ENCODE measurements around the gene TMEM38A. TPM values are rescaled to one million over a fixed set of nuclear protein-coding genes. Genes with fewer than 3 reads are reported as not detected.

TMEM38A gene
- total RNA-seq, 1 experiment from 2014 or later, result 12.9 TPM

DNA sequence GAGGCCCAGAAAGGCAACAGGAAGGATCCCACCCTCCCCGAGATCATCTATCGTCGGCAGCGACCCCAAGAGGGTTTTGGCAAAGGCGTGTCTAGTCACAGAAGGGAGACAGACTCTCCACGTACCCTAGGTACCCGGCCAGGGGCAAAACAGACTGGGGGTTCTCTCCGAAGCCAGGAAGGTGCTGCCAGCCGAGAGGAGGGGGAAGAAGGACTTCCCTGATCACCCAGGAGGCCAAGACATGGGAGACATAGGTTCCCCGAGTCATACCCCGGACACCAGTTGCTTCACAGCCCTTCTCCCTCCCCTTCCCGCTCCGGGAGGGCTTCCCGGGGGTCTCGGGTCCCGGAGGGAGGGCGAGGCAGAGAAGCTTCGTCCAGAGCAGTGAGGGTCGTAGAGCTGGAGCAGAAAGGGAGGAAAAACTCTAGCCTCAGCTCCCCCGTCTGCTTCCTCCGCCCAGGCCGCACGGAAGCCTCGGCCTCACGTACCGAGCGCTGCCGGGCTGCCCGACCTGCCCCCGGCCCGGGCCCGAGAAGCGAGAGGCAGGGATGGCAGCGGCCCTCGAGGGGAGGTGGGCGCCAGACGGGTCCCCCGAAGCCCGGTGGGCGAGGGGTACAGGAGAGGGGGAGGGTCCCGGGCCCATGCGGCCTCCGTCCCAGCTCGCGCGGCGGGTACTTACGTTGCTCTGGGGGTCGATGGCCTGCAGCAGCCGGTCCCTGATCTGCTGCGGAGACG lies 33.6 kb upstream of the TMEM38A start:
- no peaks in the 10 kb centered on the region for H3K9me2 ChIP-seq (replicated peaks; ENCODE audit: insufficient read depth, low read length)
- peaks cover 23% of the 10 kb centered on the region for H3K36me3 ChIP-seq (ENCODE audit: insufficient read depth, low read length)
- peak overlapping the region; percentile 74 for H3K27ac ChIP-seq (ENCODE audit: low read length)
- no peak overlapping the region for H2AFZ ChIP-seq (ENCODE audit: low read length)
- no peaks in the 10 kb centered on the region for H3K27me3 ChIP-seq (ENCODE audit: low read length)
- peak overlapping the region; percentile 87 for H3K4me2 ChIP-seq (ENCODE audit: low read depth, low read length, poor library complexity, severe bottlenecking)
- H3K4me1 ChIP-seq (ENCODE audit: low read length), result peaks cover 64% of the 10 kb centered on the region
- H3K79me2 ChIP-seq (ENCODE audit: low read length), result peaks cover 59% of the 10 kb centered on the region
- DNase-seq, result peak; percentile 66
- peak overlapping the region; percentile 98 for H3K9ac ChIP-seq (ENCODE audit: low read length)
- peak overlapping the region; percentile 97 for H3K4me3 ChIP-seq (ENCODE audit: low read length)
- H3K9me3 ChIP-seq (ENCODE audit: low read length), result no peaks in the 10 kb centered on the region
- peaks cover 50% of the 10 kb centered on the region for H4K20me1 ChIP-seq (ENCODE audit: insufficient read depth, low read depth, low read length)

DNA sequence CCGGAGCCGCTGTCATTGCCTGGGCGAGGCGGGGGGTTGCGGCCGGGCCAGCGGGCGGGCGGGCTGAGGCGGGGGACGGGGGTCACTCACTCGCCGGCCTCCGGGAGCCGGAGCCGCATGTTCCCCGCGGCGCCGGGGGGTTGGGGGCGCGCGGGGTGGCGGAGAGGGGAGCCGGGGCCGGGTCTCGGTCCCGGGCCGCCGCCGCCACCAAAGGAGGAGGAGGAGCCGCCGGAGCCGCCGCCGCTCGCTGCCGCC lies 33.1 kb upstream of the TMEM38A start:
- Histone ChIP-seq H3K4me2 (ENCODE audit: low read depth, low read length, poor library complexity, severe bottlenecking) (peak overlapping the region; percentile 87), H3K27ac (ENCODE audit: low read length) (peak overlapping the region; percentile 74), H3K4me1 (ENCODE audit: low read length) (peaks cover 59% of the 10 kb centered on the region), H2AFZ (ENCODE audit: low read length) (no peak overlapping the region), H3K36me3 (ENCODE audit: insufficient read depth, low read length) (peaks cover 26% of the 10 kb centered on the region), H3K4me3 (ENCODE audit: low read length) (peak overlapping the region; percentile 97), H3K9me2 (replicated peaks; ENCODE audit: insufficient read depth, low read length) (no peaks in the 10 kb centered on the region), H4K20me1 (ENCODE audit: insufficient read depth, low read depth, low read length) (peaks cover 46% of the 10 kb centered on the region), H3K79me2 (ENCODE audit: low read length) (peaks cover 54% of the 10 kb centered on the region), H3K9me3 (ENCODE audit: low read length) (no peaks in the 10 kb centered on the region), H3K27me3 (ENCODE audit: low read length) (no peaks in the 10 kb centered on the region), H3K9ac (ENCODE audit: low read length) (peak overlapping the region; percentile 98)
- no peak for DNase-seq

DNA sequence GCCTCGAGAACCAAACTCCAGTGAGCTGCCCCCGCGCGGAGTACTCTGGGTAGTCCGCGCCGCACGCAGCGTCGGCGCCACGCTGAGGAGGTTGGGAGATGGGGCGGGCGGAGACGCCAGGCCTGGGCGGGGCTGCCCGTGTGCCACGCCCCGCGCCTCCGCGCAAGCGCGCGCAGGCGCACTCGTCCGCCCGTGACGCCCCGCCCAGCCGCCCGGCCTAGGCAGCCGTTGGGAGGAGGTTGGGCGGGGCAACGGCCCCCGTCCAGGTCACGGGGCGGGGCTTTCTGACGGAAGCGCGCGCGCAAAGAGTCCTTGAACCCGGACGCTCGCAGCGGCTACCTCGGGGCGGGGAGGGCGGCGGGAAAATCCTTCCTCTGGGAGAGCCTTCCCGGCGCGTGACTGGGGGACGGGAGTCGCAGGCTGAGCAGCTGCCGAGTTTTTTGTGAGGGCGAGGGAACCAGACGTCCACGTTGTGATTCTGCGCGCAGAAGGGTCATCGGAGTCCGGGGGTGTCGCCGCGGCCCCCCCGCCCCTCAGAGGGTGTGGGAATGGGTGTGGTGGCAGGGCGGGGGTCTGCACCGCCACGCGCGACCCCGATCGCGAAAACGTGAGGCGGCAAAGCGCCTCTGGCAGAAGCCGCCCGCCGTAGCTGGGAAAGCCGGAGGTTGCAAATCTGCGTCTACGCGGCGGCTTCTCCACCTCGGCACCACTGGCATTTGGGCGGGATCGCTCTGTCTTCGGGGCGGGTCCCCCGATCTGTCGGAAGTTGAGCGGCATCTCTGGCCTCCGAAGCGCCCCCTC lies 32.6 kb upstream of the TMEM38A start, which contains the start of gene MED26:
TSS of gene MED26 (minus strand) at position 22 of the 801 bp plus-strand sequence. CDS start 261 bp downstream, outside the sequence.
- DNase-seq, result peak; percentile 98
- peaks cover 23% of the 10 kb centered on the region for H3K36me3 ChIP-seq (ENCODE audit: insufficient read depth, low read length)
- no peaks in the 10 kb centered on the region for H3K27me3 ChIP-seq (ENCODE audit: low read length)
- H3K4me1 ChIP-seq (ENCODE audit: low read length), result peaks cover 54% of the 10 kb centered on the region
- no peaks in the 10 kb centered on the region for H3K9me3 ChIP-seq (ENCODE audit: low read length)
- H3K9ac ChIP-seq (ENCODE audit: low read length), result peak within 1 kb of the TSS; percentile 99
- no peaks in the 10 kb centered on the region for H3K9me2 ChIP-seq (replicated peaks; ENCODE audit: insufficient read depth, low read length)
- peaks cover 41% of the 10 kb centered on the region for H4K20me1 ChIP-seq (ENCODE audit: insufficient read depth, low read depth, low read length)
- H2AFZ ChIP-seq (ENCODE audit: low read length), result 0 out of 2 replicates have a peak within 1 kb of the TSS, but pooled peaks have one; percentile 60
- peak within 1 kb of the TSS; percentile 96 for H3K4me2 ChIP-seq (ENCODE audit: low read depth, low read length, poor library complexity, severe bottlenecking)
- peak within 1 kb of the TSS; percentile 88 for H3K27ac ChIP-seq (ENCODE audit: low read length)
- H3K79me2 ChIP-seq (ENCODE audit: low read length), result peaks cover 49% of the 10 kb centered on the region
- H3K4me3 ChIP-seq (ENCODE audit: low read length), result peak within 1 kb of the TSS; percentile 97

DNA sequence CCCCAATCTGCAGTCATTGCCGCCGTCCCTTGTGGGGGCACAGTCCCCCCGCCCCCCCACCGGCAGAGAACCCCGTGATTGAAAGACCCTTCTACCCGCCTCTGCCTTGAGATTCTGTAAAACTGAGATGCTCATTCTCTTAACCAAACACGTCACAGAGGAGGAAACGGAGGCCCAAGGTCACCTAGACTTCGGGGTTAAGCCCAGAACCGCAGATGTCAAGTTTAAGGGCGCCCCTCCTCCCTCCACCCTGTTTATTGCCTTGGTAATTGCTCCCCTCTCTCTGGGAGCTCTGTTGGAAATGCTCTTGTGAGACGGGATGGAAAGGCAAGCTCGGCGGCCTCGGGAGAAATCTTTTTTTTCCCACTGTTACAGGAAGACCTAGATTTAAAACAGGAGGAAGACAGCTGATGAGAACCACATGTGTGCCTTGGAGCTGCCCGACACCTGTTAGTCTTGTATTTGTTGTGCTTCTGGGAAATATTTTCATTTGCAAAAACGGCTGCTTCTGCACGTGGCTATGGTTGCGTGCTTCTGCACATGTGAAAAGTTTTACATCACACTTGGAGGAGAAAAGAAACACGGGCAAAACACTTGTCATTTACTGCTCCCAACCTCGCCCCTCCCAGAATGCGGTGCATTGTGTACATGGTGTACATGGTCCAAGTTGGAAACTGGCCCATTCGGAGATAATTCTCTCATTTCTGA lies 31.8 kb upstream of the TMEM38A start:
- H2AFZ ChIP-seq (ENCODE audit: low read length), result no peak overlapping the region
- H3K9ac ChIP-seq (ENCODE audit: low read length), result peak overlapping the region; percentile 99
- peak; percentile 71 for DNase-seq

DNA sequence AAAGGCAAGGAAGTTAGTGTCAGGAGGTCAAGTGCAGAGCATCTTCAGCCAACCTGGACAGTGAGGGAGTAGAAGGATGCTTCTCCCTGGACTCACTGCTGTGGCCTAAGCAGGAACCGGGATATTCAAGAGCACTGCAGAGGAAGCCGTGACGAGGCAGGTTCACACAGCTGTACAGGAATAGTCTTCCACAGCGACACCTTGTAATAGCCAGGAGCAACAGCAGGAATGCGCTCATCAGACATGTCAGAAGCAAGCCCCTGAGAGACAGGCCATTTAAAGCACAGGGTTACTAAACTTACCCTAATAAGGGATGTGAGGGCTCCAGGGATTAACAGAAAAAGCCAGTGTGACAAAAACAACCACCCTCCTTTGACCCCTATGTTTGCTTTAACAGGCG lies 29.5 kb upstream of the TMEM38A start:
- no peak overlapping the region for H3K27ac ChIP-seq (ENCODE audit: low read length)
- H3K27me3 ChIP-seq (ENCODE audit: low read length), result no peaks in the 10 kb centered on the region
- H3K4me3 ChIP-seq (ENCODE audit: low read length), result no peak overlapping the region
- no peaks in the 10 kb centered on the region for H3K9me3 ChIP-seq (ENCODE audit: low read length)
- peaks cover 23% of the 10 kb centered on the region for H3K4me1 ChIP-seq (ENCODE audit: low read length)
- no peaks in the 10 kb centered on the region for H3K9me2 ChIP-seq (replicated peaks; ENCODE audit: insufficient read depth, low read length)
- H3K4me2 ChIP-seq (ENCODE audit: low read depth, low read length, poor library complexity, severe bottlenecking), result no peak overlapping the region
- DNase-seq, result no peak
- H3K36me3 ChIP-seq (ENCODE audit: insufficient read depth, low read length), result peaks cover 9% of the 10 kb centered on the region
- peaks cover 12% of the 10 kb centered on the region; the same call in 1 of the 2 replicates for H4K20me1 ChIP-seq (ENCODE audit: insufficient read depth, low read depth, low read length)
- H3K79me2 ChIP-seq (ENCODE audit: low read length), result peaks cover 28% of the 10 kb centered on the region
- no peak overlapping the region for H3K9ac ChIP-seq (ENCODE audit: low read length)
- no peak overlapping the region for H2AFZ ChIP-seq (ENCODE audit: low read length)

More for the DNA sequence above, 31.8 kb upstream of the TMEM38A start:
- peaks cover 34% of the 10 kb centered on the region for H4K20me1 ChIP-seq (ENCODE audit: insufficient read depth, low read depth, low read length)
- no peaks in the 10 kb centered on the region for H3K9me2 ChIP-seq (replicated peaks; ENCODE audit: insufficient read depth, low read length)
- peak overlapping the region; percentile 88 for H3K27ac ChIP-seq (ENCODE audit: low read length)
- no peaks in the 10 kb centered on the region for H3K27me3 ChIP-seq (ENCODE audit: low read length)
- peaks cover 23% of the 10 kb centered on the region for H3K36me3 ChIP-seq (ENCODE audit: insufficient read depth, low read length)
- H3K9me3 ChIP-seq (ENCODE audit: low read length), result no peaks in the 10 kb centered on the region
- H3K79me2 ChIP-seq (ENCODE audit: low read length), result peaks cover 45% of the 10 kb centered on the region
- H3K4me3 ChIP-seq (ENCODE audit: low read length), result peak overlapping the region; percentile 93
- H3K4me2 ChIP-seq (ENCODE audit: low read depth, low read length, poor library complexity, severe bottlenecking), result peak overlapping the region; percentile 96
- H3K4me1 ChIP-seq (ENCODE audit: low read length), result peaks cover 46% of the 10 kb centered on the region

DNA sequence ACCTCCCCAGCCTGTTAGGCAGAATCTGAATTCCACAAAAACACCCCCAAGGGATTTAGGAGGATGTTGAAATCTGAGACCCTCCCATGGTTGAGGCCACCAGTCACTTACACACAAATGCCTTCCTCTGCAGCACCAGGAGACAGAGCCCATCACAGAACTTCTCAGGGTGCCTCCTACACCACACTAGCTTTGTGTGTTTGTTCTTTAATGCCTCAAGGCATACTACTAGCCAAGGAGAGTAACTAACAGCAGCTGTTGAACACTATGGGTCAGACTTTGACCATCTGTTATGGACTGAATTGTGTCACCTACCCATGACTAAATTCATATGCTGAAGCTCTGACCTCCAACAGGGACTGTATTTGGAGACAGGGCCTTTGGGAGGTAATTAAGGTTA lies 23.4 kb upstream of the TMEM38A start:
- no peaks in the 10 kb centered on the region for H4K20me1 ChIP-seq (ENCODE audit: insufficient read depth, low read depth, low read length)

DNA sequence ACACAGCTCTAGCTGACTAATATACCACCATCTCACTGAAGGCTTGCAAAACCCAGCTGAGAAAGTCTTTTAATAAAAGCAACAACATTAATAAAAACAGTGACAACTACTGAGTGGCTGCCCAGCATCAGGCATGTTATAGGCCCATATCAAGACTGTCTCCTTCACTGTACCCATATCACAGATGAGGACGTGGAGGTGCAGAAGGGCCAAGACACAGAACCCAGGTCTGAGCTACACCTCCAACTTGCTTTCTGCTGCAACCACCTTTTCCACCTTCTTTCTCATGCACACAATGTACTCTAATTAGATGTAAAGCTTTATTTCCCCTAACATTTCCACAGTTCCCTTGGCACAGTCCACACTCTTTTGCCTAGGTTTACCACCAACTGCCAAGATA lies 22.3 kb upstream of the TMEM38A start:
- no peak overlapping the region for H2AFZ ChIP-seq (ENCODE audit: low read length)
- no peaks in the 10 kb centered on the region for H3K9me2 ChIP-seq (replicated peaks; ENCODE audit: insufficient read depth, low read length)
- H3K4me1 ChIP-seq (ENCODE audit: low read length), result peaks cover 11% of the 10 kb centered on the region
- H3K9ac ChIP-seq (ENCODE audit: low read length), result no peak overlapping the region
- no peak for DNase-seq
- no peak overlapping the region for H3K4me3 ChIP-seq (ENCODE audit: low read length)
- no peak overlapping the region for H3K27ac ChIP-seq (ENCODE audit: low read length)
- no peaks in the 10 kb centered on the region for H3K9me3 ChIP-seq (ENCODE audit: low read length)
- 0 out of 2 replicates have a peak, but pooled peaks cover 2% of the 10 kb centered on the region for H4K20me1 ChIP-seq (ENCODE audit: insufficient read depth, low read depth, low read length)
- peaks cover 53% of the 10 kb centered on the region for H3K79me2 ChIP-seq (ENCODE audit: low read length)
- H3K36me3 ChIP-seq (ENCODE audit: insufficient read depth, low read length), result peaks cover 21% of the 10 kb centered on the region
- no peak overlapping the region for H3K4me2 ChIP-seq (ENCODE audit: low read depth, low read length, poor library complexity, severe bottlenecking)
- no peaks in the 10 kb centered on the region for H3K27me3 ChIP-seq (ENCODE audit: low read length)

More for the DNA sequence above, 23.4 kb upstream of the TMEM38A start:
- H3K27me3 ChIP-seq (ENCODE audit: low read length), result no peaks in the 10 kb centered on the region
- no peak overlapping the region for H3K4me3 ChIP-seq (ENCODE audit: low read length)
- no peaks in the 10 kb centered on the region for H3K9me3 ChIP-seq (ENCODE audit: low read length)
- H3K79me2 ChIP-seq (ENCODE audit: low read length), result peaks cover 48% of the 10 kb centered on the region
- no peak overlapping the region for H3K4me2 ChIP-seq (ENCODE audit: low read depth, low read length, poor library complexity, severe bottlenecking)
- no peaks in the 10 kb centered on the region for H3K9me2 ChIP-seq (replicated peaks; ENCODE audit: insufficient read depth, low read length)
- peaks cover 11% of the 10 kb centered on the region for H3K4me1 ChIP-seq (ENCODE audit: low read length)
- H3K9ac ChIP-seq (ENCODE audit: low read length), result no peak overlapping the region
- peaks cover 23% of the 10 kb centered on the region for H3K36me3 ChIP-seq (ENCODE audit: insufficient read depth, low read length)
- no peak overlapping the region for H3K27ac ChIP-seq (ENCODE audit: low read length)
- no peak for DNase-seq
- no peak overlapping the region for H2AFZ ChIP-seq (ENCODE audit: low read length)

DNA sequence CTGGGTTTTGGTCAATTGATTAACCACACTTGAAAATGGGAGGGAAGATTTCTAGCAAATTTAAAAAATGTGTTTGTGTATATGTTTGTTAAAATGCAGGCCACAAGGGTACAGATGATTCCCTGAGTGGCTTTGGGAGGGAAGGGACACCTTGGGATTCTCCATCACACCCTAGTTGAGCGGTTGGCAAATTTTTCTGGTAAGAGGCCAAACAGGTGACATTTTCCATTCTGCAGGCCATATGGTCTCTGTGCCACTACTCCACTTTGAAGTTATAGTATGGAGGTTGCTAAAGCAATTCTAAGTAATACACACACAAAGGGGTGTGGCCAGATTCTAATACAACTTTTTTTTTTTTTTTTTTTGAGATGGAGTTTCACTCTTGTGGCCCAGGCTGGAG lies 20.0 kb upstream of the TMEM38A start:
- Histone ChIP-seq H3K79me2 (ENCODE audit: low read length) (peaks cover 57% of the 10 kb centered on the region), H3K27ac (ENCODE audit: low read length) (no peak overlapping the region), H3K4me2 (ENCODE audit: low read depth, low read length, poor library complexity, severe bottlenecking) (no peak overlapping the region), H3K4me1 (ENCODE audit: low read length) (peaks cover 11% of the 10 kb centered on the region), H4K20me1 (ENCODE audit: insufficient read depth, low read depth, low read length) (0 out of 2 replicates have a peak, but pooled peaks cover 5% of the 10 kb centered on the region), H3K9ac (ENCODE audit: low read length) (no peak overlapping the region), H2AFZ (ENCODE audit: low read length) (no peak overlapping the region), H3K9me2 (replicated peaks; ENCODE audit: insufficient read depth, low read length) (no peaks in the 10 kb centered on the region), H3K9me3 (ENCODE audit: low read length) (no peaks in the 10 kb centered on the region), H3K4me3 (ENCODE audit: low read length) (no peak overlapping the region), H3K36me3 (ENCODE audit: insufficient read depth, low read length) (peaks cover 33% of the 10 kb centered on the region), H3K27me3 (ENCODE audit: low read length) (no peaks in the 10 kb centered on the region)
- DNase-seq, result no peak
